Measurements from ENCODE around the gene FAXDC2.
A peak's percentile ranks its signal among the peaks of the same experiment; 100 is the strongest.

FAXDC2 gene

GRCh38 chr5:154795235-154795596 lies 55.2 kb downstream of the FAXDC2 start:
- no peak overlapping the region for H3K27ac ChIP-seq
- CTCF ChIA-PET: no interaction called here
- no peak for DNase-seq (ENCODE audit: low spot score)
- POLR2A ChIA-PET (ENCODE audit: low non-redundant PET): no interaction called here
- no peak for TF ChIP-seq CTCF (conservative IDR thresholded peaks at IDR 0.05; ENCODE audit: low read depth)

- no peak for DNase-seq (ENCODE audit: low spot score)
- ChIA-PET CTCF (no interaction called here), POLR2A (ENCODE audit: low non-redundant PET) (no interaction called here)
- H3K27ac ChIP-seq: no peak overlapping the region
- no peak for TF ChIP-seq CTCF (conservative IDR thresholded peaks at IDR 0.05; ENCODE audit: low read depth)
These were observed 55.7 kb downstream of the FAXDC2 start for GRCh38 chr5:154794525-154795234.

GRCh38 chr5:154793599-154794524 lies 56.5 kb downstream of the FAXDC2 start:
- no peak for DNase-seq (ENCODE audit: low spot score)
- ChIA-PET CTCF (no interaction called here), POLR2A (ENCODE audit: low non-redundant PET) (no interaction called here)
- peak overlapping the region; percentile 21 for H3K27ac ChIP-seq
- no peak for TF ChIP-seq CTCF (conservative IDR thresholded peaks at IDR 0.05; ENCODE audit: low read depth)

- no peak for TF ChIP-seq CTCF (conservative IDR thresholded peaks at IDR 0.05; ENCODE audit: low read depth)
- DNase-seq (ENCODE audit: low spot score): no peak
- POLR2A ChIA-PET (ENCODE audit: low non-redundant PET): no interaction called here
- no peak overlapping the region for H3K27ac ChIP-seq
- CTCF ChIA-PET: interaction anchor here (1.1 kb wide), 1 partner anchor 141 kb away, joined by 3 read pairs; no protein-coding TSS in a partner anchor
These were observed 58.9 kb downstream of the FAXDC2 start for GRCh38 chr5:154791535-154791934.

- DNase-seq (ENCODE audit: low spot score): no peak
- no peak for TF ChIP-seq CTCF (conservative IDR thresholded peaks at IDR 0.05; ENCODE audit: low read depth)
- H3K27ac ChIP-seq: peak overlapping the region; percentile 13; the same call in 1 of the 2 replicates
- ChIA-PET CTCF (interaction anchor here (0.5 kb wide), 1 partner anchor 132 kb away, joined by 5 read pairs; no protein-coding TSS in a partner anchor), POLR2A (ENCODE audit: low non-redundant PET) (no interaction called here)
These were observed 62.2 kb downstream of the FAXDC2 start for GRCh38 chr5:154788212-154788611.

GRCh38 chr5:154786414-154786813 lies 64.0 kb downstream of the FAXDC2 start:
- TF ChIP-seq CTCF (conservative IDR thresholded peaks at IDR 0.05; ENCODE audit: low read depth): no peak
- H3K27ac ChIP-seq: no peak overlapping the region
- DNase-seq (ENCODE audit: low spot score): no peak
- ChIA-PET POLR2A (ENCODE audit: low non-redundant PET) (no interaction called here), CTCF (interaction anchor here (0.7 kb wide), 1 partner anchor 11 kb away, joined by 10 read pairs; no protein-coding TSS in a partner anchor)

Measured in RWPE1 (cell line).